GM18498 (cell line): Measurements from ENCODE around the gene CCDC51.
"Not testable (repeated sequence)": the region's sequence is repeated elsewhere in the genome, so short reads cannot be mapped to it uniquely, and the experiment has no call there.

Experiments used
- ATAC-seq: cut with Tn5 transposase; IDR thresholded peaks from one replicate; pipeline ENCODE4 v1.9.1; 2021; ENCODE audit warnings: mild to moderate bottlenecking, moderate library complexity; ENCODE audit not compliant: unreplicated experiment

CCDC51 gene, protein sequence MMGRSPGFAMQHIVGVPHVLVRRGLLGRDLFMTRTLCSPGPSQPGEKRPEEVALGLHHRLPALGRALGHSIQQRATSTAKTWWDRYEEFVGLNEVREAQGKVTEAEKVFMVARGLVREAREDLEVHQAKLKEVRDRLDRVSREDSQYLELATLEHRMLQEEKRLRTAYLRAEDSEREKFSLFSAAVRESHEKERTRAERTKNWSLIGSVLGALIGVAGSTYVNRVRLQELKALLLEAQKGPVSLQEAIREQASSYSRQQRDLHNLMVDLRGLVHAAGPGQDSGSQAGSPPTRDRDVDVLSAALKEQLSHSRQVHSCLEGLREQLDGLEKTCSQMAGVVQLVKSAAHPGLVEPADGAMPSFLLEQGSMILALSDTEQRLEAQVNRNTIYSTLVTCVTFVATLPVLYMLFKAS

GRCh38 chr3:48439820-48440589 lies at the start of gene CCDC51, which contains the start of gene TMA7:
CCDC51 (minus strand) TSS chr3:48440119; CDS start chr3:48435128, 4,991 bp downstream.
TMA7 (plus strand) TSS chr3:48440257; CDS start chr3:48440297, 40 bp downstream.
- ATAC-seq: peak; percentile 94

DNA sequence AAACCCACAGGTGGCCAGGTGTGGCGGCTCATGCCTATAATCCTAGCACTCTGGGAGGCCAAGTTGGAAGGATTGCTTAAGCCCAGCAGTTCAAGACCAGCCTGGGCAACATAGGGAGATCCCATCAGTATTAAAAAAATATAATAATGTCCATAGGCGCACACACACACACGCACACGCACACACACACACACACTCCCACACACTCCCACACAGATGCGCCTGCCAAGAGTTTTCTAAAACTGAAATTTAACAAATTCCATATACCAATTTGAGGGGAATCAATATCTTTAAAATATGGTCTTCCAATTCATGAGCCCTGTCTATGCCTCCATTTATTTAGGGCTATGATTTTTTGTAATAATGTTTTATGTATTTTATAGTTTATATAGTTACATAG lies 47.0 kb upstream of the CCDC51 start:
- no peak for ATAC-seq

GRCh38 chr3:48482822-48483221 lies 42.9 kb upstream of the CCDC51 start:
- ATAC-seq: not testable (repeated sequence)

DNA sequence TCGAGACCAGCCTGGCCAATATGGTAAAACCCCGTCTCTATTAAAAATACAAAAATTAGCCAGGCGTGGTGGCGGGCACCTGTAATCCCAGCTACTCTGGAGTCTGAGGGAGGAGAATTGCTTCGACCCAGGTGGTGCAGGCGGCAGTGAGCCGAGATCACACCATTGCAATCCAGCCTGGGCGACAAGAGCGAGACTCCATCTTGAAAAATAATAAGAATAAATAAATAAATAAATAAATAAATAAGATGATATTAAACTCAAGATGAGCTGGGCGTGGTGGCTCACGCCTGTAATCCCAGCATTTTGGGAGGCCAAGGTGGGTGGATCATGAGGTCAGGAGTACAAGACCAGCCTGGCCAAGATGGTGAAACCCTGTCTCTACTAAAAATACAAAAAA lies 41.0 kb upstream of the CCDC51 start:
- not testable (repeated sequence) for ATAC-seq

DNA sequence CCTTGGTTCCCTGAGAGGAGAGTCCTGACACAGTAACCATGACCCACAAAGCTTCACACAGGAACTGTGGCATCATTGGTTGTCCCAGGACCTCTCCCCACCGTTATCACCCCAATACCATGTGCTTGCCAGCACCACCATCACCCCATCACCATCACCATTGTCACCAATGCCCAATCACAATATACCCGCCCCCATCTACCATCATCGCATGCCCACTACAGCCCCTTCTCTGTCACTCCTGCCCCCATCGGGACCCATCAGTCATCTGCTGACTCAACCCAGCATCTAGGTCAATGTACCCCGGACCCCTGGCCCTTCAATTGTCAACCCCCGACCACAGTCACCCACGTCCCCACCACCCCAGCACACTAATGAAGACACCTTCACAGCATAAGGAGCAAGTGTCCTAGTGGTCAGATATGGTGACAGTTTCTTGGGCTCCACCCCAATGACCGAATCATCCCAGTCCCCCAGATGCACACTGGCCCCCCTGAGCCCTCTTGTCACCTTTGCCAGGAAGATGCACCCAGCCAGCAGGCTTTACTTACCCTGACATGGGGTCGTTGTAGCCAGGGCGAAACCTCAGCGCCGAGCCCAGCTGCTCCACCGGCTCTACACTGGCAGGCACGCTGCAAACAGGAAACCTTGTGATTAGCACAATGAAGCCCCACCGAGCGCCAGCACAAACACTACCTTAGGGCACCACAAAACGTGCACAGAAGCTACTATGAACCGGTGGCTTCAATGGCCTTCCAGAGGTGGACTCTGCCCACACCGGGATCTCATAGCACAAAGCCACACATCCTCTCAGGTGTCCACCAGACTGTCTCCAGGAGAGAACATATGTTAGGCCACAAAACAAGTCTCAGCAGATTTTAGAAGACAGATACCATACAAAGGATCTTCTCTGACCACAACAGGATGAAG lies 39.0 kb upstream of the CCDC51 start:
- peak; percentile 65 for ATAC-seq

- no peak for ATAC-seq
These were observed 38.1 kb upstream of the CCDC51 start for GRCh38 chr3:48477959-48478520.

- ATAC-seq: no peak
These were observed 36.6 kb upstream of the CCDC51 start for GRCh38 chr3:48476426-48477053.

DNA sequence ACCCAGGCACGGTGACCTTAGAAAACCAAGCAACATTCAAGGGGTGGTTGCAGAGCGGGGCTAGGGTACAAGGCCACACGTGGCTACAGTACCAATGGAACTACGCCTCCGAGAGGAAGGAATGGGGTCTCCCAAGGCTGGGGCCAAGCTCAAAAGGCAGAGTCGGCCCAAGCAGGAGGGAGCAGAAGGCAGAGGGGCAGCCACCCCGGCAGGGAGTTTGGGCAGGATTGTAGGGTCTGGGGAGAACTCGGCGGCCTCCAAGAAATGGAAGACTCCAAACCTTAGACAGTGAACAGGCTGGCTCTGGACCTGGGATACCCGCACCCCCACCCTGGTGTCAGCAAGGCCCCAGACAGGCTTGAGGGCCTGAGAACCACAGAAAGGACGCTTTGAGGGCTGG lies 35.3 kb upstream of the CCDC51 start:
- no peak for ATAC-seq

GRCh38 chr3:48474619-48475018 lies 34.7 kb upstream of the CCDC51 start:
- no peak for ATAC-seq

- ATAC-seq: not testable (repeated sequence)
These were observed 34.1 kb upstream of the CCDC51 start for GRCh38 chr3:48474031-48474430.

GRCh38 chr3:48473617-48473952 lies 33.7 kb upstream of the CCDC51 start:
- no peak for ATAC-seq

- ATAC-seq: peak; percentile 78
These were observed 33.2 kb upstream of the CCDC51 start for GRCh38 chr3:48472923-48473616.

DNA sequence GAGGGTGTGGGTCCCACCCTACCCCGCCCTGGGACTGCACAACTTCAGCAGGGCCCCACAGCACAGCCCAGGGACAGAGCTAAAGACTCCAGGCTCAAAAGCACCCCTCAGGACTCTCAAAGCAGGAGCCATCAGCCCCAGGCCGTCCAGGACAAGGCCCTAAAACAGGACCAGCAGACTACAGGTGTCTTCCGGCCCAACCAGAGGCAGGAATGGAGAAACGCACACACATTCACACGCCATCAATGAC lies 32.7 kb upstream of the CCDC51 start:
- no peak for ATAC-seq

- ATAC-seq: no peak
These were observed 30.4 kb upstream of the CCDC51 start for GRCh38 chr3:48470286-48470685.

- no peak for ATAC-seq
These were observed 29.4 kb upstream of the CCDC51 start for GRCh38 chr3:48469046-48469915.

DNA sequence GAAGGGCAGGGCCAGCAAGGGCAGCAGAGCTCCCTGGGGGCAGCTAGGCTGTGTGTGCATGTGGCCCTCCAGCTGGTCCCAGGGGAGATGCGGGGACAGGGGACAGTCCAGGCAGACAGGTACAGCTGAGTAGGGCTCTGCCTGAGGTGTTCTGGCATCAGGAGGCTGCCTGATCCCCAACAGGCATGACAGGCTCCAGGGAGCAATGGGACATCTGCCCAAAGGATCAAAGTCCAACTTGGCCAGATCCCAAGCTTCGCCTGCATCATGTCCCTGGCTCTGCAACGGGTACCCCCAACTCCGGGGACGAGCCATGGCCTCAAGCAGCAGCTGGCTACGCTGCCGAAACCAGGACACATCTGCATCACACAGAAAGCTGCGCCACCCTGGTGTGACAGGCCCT lies 28.4 kb upstream of the CCDC51 start:
- no peak for ATAC-seq

DNA sequence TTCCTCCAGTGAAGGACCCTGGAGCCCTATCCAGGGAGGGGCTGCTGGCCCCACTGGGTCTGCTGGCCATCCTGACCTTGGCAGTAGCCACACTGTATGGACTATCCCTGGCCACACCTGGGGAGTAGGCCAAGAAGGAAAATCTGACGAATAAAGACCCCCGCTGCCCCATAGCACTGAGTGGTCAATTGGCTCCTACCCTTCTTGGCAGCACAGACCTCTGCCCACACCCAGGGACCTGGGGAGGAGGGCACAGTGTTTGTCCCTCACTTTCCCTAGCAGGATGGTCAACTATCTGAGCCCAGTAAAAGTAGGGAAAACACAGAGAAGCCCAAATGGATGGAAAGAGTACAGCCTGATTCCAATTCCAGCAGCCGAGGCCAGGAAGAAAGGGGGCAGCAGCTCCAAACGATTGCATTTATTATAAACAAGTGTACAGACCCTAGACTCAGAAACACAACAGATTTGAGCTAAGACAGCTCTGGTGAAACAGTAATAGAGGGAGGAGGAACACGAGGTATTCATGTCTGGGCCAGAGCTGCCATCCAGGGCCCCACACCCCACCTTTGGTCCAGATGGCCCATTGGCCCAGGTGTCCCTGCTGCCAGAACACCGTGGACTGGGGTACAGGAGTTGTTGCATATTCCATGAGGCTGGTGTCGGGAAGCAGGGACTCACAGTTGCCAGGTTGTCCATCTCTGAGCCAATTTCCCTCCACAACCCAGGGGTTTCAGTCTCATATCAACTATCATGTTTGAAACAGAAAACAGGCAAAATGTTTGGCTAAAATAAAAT lies 27.8 kb upstream of the CCDC51 start:
- ATAC-seq: no peak

- ATAC-seq: no peak
These were observed 27.2 kb upstream of the CCDC51 start for GRCh38 chr3:48467110-48467454.
